22Rv1 (cell line): Measurements from ENCODE around the gene TCF7L1.

Experiments used
- ZFX ChIP-seq: fragments of 450-650 bp; IDR thresholded peaks from 2 replicates; pipeline ENCODE4 v1.6.1; 2017; ENCODE audit warnings: antibody characterized with exemption, borderline replicate concordance
- TF ChIP-seq, protein P1 (sequence below): fragments of 450-650 bp; IDR thresholded peaks from 2 replicates; pipeline ENCODE4 v1.5.1; 2017; ENCODE audit warnings: mild to moderate bottlenecking

DNA sequence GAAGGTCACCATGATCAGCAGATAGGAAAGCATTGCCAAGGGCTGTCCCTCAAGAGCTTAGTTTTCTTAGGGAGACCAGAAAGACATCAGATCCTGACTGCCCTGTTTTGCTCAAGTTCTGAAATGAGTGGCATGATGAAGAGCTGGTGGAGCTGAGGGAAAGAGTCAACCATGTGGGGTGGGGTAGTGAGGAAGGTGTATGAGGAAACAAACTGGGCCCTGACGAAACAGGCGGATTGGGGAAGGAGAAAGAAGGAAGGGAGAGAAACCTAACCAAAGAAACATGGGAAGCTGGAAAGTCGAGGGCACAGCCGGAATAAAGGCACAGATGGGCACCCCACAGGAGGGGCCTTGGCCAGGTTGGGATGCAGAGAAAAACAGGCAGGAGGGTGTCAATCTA, 186.6 kb downstream of the TCF7L1 start:
- TF ChIP-seq, protein P1, sequence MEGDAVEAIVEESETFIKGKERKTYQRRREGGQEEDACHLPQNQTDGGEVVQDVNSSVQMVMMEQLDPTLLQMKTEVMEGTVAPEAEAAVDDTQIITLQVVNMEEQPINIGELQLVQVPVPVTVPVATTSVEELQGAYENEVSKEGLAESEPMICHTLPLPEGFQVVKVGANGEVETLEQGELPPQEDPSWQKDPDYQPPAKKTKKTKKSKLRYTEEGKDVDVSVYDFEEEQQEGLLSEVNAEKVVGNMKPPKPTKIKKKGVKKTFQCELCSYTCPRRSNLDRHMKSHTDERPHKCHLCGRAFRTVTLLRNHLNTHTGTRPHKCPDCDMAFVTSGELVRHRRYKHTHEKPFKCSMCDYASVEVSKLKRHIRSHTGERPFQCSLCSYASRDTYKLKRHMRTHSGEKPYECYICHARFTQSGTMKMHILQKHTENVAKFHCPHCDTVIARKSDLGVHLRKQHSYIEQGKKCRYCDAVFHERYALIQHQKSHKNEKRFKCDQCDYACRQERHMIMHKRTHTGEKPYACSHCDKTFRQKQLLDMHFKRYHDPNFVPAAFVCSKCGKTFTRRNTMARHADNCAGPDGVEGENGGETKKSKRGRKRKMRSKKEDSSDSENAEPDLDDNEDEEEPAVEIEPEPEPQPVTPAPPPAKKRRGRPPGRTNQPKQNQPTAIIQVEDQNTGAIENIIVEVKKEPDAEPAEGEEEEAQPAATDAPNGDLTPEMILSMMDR, result no peak
- TF ChIP-seq ZFX, result no peak
